ENCODE measurements around the gene MEIOB.
"Not testable (repeated sequence)": the region's sequence is repeated elsewhere in the genome, so short reads cannot be mapped to it uniquely, and the experiment has no call there.

- TF ChIP-seq CTCF (conservative IDR thresholded peaks at IDR 0.05 in 1 of 2, IDR thresholded peaks at IDR 0.05 in 1 of 2; ENCODE audit: extremely low read depth in 1 of 2, insufficient read depth in 1 of 2, low read depth in 1 of 2, low read length in 2 of 2); EZH2 (IDR thresholded peaks at IDR 0.05; ENCODE audit: borderline replicate concordance, low read length): not testable (repeated sequence)
Measured at GRCh38 chr16:1876066-1876465, 4.1 kb upstream of the MEIOB start.

Measured in mammary epithelial cell (primary cell).